ES-I3 (cell line): ENCODE data around the gene SNURF.
"Not testable (repeated sequence)": the region's sequence is repeated elsewhere in the genome, so short reads cannot be mapped to it uniquely, and the experiment has no call there.

Source experiments
- H3K36me3 ChIP-seq: 2 replicates; pipeline ENCODE4 v1.6.1; 2013; ENCODE audit warnings: mild to moderate bottlenecking, low read length, control low read depth, moderate library complexity; ENCODE audit not compliant: insufficient read depth
- H3K4me1 ChIP-seq: 2 replicates; pipeline ENCODE4 v1.6.1; 2013; ENCODE audit warnings: mild to moderate bottlenecking, control low read depth, low read length; ENCODE audit not compliant: insufficient read depth
- H3K9ac ChIP-seq: 2 replicates; pipeline ENCODE4 v1.6.1; 2013; ENCODE audit warnings: low read depth, mild to moderate bottlenecking, low read length, moderate library complexity
- H3K9me3 ChIP-seq: 2 replicates; pipeline ENCODE4 v1.6.1; 2013; ENCODE audit warnings: mild to moderate bottlenecking, low read length, moderate library complexity; ENCODE audit not compliant: control insufficient read depth, insufficient read depth

The SNURF gene

GRCh38 chr15:24954783-24955530, at the start of gene SNURF, which contains the start of gene SNRPN:
Gene SNURF (plus strand): TSS chr15:24954987. CDS start chr15:24955049, 62 bp downstream.
Gene SNRPN (plus strand): TSS chr15:24954987. CDS start chr15:24974454, 19,467 bp downstream.
- peak within 1 kb of the TSS; percentile 85 for H3K9ac ChIP-seq
- H3K4me1 ChIP-seq = peaks cover 17% of the 10 kb centered on the region; the same call in 1 of the 2 replicates
- H3K36me3 ChIP-seq = peaks cover 3% of the 10 kb centered on the region; the same call in 1 of the 2 replicates
- no peaks in the 10 kb centered on the region for H3K9me3 ChIP-seq

GRCh38 chr15:24916305-24917009, 38.3 kb upstream of the SNURF start:
- no peak overlapping the region for H3K9ac ChIP-seq
- 0 out of 2 replicates have a peak, but pooled peaks cover 2% of the 10 kb centered on the region for H3K36me3 ChIP-seq
- H3K4me1 ChIP-seq = peaks cover 16% of the 10 kb centered on the region; the same call in 1 of the 2 replicates
- no peaks in the 10 kb centered on the region for H3K9me3 ChIP-seq

GRCh38 chr15:24917431-24917830, 37.4 kb upstream of the SNURF start:
- Histone ChIP-seq H3K9me3 (no peaks in the 10 kb centered on the region), H3K36me3 (0 out of 2 replicates have a peak, but pooled peaks cover 2% of the 10 kb centered on the region), H3K4me1 (peaks cover 16% of the 10 kb centered on the region; the same call in 1 of the 2 replicates), H3K9ac (no peak overlapping the region)

- H3K9ac ChIP-seq = no peak overlapping the region
- no peaks in the 10 kb centered on the region for H3K9me3 ChIP-seq
- H3K36me3 ChIP-seq = 0 out of 2 replicates have a peak, but pooled peaks cover 2% of the 10 kb centered on the region
- peaks cover 16% of the 10 kb centered on the region; the same call in 1 of the 2 replicates for H3K4me1 ChIP-seq
Measured at GRCh38 chr15:24919446-24919845, 35.3 kb upstream of the SNURF start.

- peaks cover 16% of the 10 kb centered on the region; the same call in 1 of the 2 replicates for H3K4me1 ChIP-seq
- H3K36me3 ChIP-seq, H3K9me3 ChIP-seq: not testable (repeated sequence)
Measured at GRCh38 chr15:24922781-24923180, 32.0 kb upstream of the SNURF start.

GRCh38 chr15:24924153-24924552, 30.6 kb upstream of the SNURF start:
- no peak overlapping the region for H3K9ac ChIP-seq
- H3K4me1 ChIP-seq = peaks cover 16% of the 10 kb centered on the region; the same call in 1 of the 2 replicates
- H3K9me3 ChIP-seq = no peaks in the 10 kb centered on the region

More at GRCh38 chr15:24922781-24923180, 32.0 kb upstream of the SNURF start:
- not testable (repeated sequence) for H3K9ac ChIP-seq

GRCh38 chr15:24924621-24925020, 30.2 kb upstream of the SNURF start:
- Histone ChIP-seq H3K36me3 (0 out of 2 replicates have a peak, but pooled peaks cover 2% of the 10 kb centered on the region), H3K9ac (no peak overlapping the region), H3K9me3 (no peaks in the 10 kb centered on the region), H3K4me1 (peaks cover 13% of the 10 kb centered on the region; the same call in 1 of the 2 replicates)

More at GRCh38 chr15:24924153-24924552, 30.6 kb upstream of the SNURF start:
- 0 out of 2 replicates have a peak, but pooled peaks cover 2% of the 10 kb centered on the region for H3K36me3 ChIP-seq

- not testable (repeated sequence) for H3K9me3 ChIP-seq, H3K36me3 ChIP-seq
Measured at GRCh38 chr15:24931874-24932732, 22.7 kb upstream of the SNURF start.

GRCh38 chr15:24933716-24934115, 21.1 kb upstream of the SNURF start:
- Histone ChIP-seq H3K4me1 (no peaks in the 10 kb centered on the region), H3K9ac (no peak overlapping the region), H3K9me3 (no peaks in the 10 kb centered on the region), H3K36me3 (no peaks in the 10 kb centered on the region)

More at GRCh38 chr15:24931874-24932732, 22.7 kb upstream of the SNURF start:
- H3K9ac ChIP-seq, H3K4me1 ChIP-seq: not testable (repeated sequence)

- not testable (repeated sequence) for H3K4me1 ChIP-seq, H3K9ac ChIP-seq, H3K9me3 ChIP-seq, H3K36me3 ChIP-seq
Measured at GRCh38 chr15:24938224-24938623, 16.6 kb upstream of the SNURF start.

GRCh38 chr15:24940236-24940635, 14.6 kb upstream of the SNURF start:
- Histone ChIP-seq H3K36me3 (no peaks in the 10 kb centered on the region), H3K9me3 (no peaks in the 10 kb centered on the region), H3K9ac (no peak overlapping the region), H3K4me1 (no peaks in the 10 kb centered on the region)

GRCh38 chr15:24943361-24943760, 11.4 kb upstream of the SNURF start:
- Histone ChIP-seq H3K9me3 (no peaks in the 10 kb centered on the region), H3K4me1 (no peaks in the 10 kb centered on the region), H3K36me3 (no peaks in the 10 kb centered on the region), H3K9ac (no peak overlapping the region)

GRCh38 chr15:24944954-24945353, 9.8 kb upstream of the SNURF start:
- no peak overlapping the region for H3K9ac ChIP-seq
- no peaks in the 10 kb centered on the region for H3K4me1 ChIP-seq
- no peaks in the 10 kb centered on the region for H3K36me3 ChIP-seq
- no peaks in the 10 kb centered on the region for H3K9me3 ChIP-seq

- H3K9ac ChIP-seq = no peak overlapping the region
- no peaks in the 10 kb centered on the region for H3K9me3 ChIP-seq
- H3K36me3 ChIP-seq = no peaks in the 10 kb centered on the region
- H3K4me1 ChIP-seq = no peaks in the 10 kb centered on the region
Measured at GRCh38 chr15:24945711-24946110, 9.1 kb upstream of the SNURF start.
